ENCODE data around the gene LIPC. TPM values are rescaled to one million over a fixed set of nuclear protein-coding genes. Genes with fewer than 3 reads are reported as not detected.

Gene LIPC
- total RNA-seq, 1 donor from 2014 or later = under 0.01 TPM

DNA sequence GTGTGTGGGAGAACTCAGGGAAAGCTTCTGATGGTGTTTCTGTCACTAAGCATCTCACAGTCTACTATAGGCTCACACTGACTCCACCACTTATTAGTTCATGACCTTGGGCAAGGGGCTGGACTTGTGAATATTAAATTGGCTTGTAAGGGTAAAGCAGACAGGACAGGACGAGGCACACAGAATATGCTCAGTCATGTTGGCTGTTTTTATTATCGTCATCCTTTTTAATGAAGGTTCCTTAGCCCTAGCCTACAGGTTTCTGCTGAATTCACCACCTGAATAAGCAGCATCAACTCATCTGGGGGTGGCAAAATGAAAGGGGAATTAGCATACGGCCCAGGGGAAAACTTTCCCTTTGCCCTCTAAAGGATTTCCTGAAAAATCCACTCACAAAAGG, 39.6 kb upstream of the LIPC start:
- no peaks in the 10 kb centered on the region for H3K9me3 ChIP-seq (ENCODE audit: control insufficient read depth in 3 of 3, low read length in 3 of 3)
- H3K36me3 ChIP-seq (ENCODE audit: control insufficient read depth in 3 of 3, insufficient read depth in 3 of 3, low read length in 3 of 3) = no peaks in the 10 kb centered on the region
- H3K27ac ChIP-seq (ENCODE audit: low read depth, low read length) = no peak overlapping the region
- no peak overlapping the region for H3K9ac ChIP-seq (ENCODE audit: low read depth in 1 of 3, low read length in 3 of 3)
- no peaks in the 10 kb centered on the region for H3K27me3 ChIP-seq (ENCODE audit: control insufficient read depth in 3 of 3, insufficient read depth in 3 of 3, low read length in 3 of 3)
- no peak overlapping the region for H3K4me3 ChIP-seq (ENCODE audit: low read length in 3 of 3)
- H3K4me1 ChIP-seq (ENCODE audit: control insufficient read depth in 3 of 3, insufficient read depth in 3 of 3, low read length in 3 of 3) = no peaks in the 10 kb centered on the region

DNA sequence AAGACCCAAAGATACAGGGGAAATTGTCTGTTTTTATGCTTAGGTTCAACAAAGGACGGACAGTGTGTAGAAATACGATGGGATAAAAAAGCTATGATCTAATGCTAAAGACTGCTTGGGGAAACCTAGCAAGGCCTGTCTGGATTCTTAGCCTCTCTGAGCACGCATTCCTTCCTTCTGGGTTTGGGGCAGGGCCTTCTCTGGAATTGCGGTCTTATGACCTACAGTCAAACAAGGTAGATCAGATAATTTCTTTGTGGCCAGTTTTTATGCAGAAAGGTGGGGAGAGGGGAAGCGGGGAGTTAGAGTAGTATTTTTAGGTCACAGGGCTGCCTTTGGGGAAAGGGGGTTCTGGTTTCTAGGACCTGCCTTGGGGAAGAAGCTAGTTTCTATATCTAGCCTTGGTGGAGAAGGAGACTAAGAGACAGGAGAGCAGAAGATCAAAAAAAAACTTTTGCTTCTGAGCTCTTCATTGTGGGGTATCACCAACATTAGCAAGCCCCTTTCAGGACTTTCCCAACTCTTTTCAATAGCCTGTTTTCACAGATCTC, 39.1 kb upstream of the LIPC start:
- Histone ChIP-seq H3K36me3 (ENCODE audit: control insufficient read depth in 3 of 3, insufficient read depth in 3 of 3, low read length in 3 of 3) (no peaks in the 10 kb centered on the region), H3K4me3 (ENCODE audit: low read length in 3 of 3) (no peak overlapping the region), H3K9me3 (ENCODE audit: control insufficient read depth in 3 of 3, low read length in 3 of 3) (no peaks in the 10 kb centered on the region), H3K9ac (ENCODE audit: low read depth in 1 of 3, low read length in 3 of 3) (no peak overlapping the region), H3K4me1 (ENCODE audit: control insufficient read depth in 3 of 3, insufficient read depth in 3 of 3, low read length in 3 of 3) (no peaks in the 10 kb centered on the region), H3K27ac (ENCODE audit: low read depth, low read length) (no peak overlapping the region), H3K27me3 (ENCODE audit: control insufficient read depth in 3 of 3, insufficient read depth in 3 of 3, low read length in 3 of 3) (no peaks in the 10 kb centered on the region)

DNA sequence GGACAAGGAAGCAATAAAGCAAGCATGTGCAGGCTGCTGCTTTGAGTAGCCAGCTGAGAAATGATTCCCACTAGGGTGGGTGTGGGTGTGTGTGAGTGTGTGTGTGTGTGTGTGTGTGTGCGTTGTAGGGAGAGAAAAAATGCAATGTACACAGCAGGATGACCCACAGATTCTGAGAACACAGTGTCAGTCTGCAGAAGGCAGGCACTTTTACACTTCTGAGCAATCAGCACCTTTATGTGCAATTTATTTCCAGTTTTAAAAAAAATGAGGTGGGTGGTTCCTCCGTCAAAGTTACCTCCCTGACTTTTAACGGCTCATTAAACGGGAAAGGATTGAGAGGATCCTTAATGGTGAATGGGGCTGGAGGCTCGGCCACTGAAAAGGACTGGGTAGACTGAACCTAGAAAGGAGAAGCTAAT, 38.5 kb upstream of the LIPC start:
- no peaks in the 10 kb centered on the region for H3K4me1 ChIP-seq (ENCODE audit: control insufficient read depth in 3 of 3, insufficient read depth in 3 of 3, low read length in 3 of 3)
- no peaks in the 10 kb centered on the region for H3K36me3 ChIP-seq (ENCODE audit: control insufficient read depth in 3 of 3, insufficient read depth in 3 of 3, low read length in 3 of 3)
- no peak overlapping the region for H3K4me3 ChIP-seq (ENCODE audit: low read length in 3 of 3)
- no peak overlapping the region for H3K9ac ChIP-seq (ENCODE audit: low read depth in 1 of 3, low read length in 3 of 3)
- no peak overlapping the region for H3K27ac ChIP-seq (ENCODE audit: low read depth, low read length)
- H3K27me3 ChIP-seq (ENCODE audit: control insufficient read depth in 3 of 3, insufficient read depth in 3 of 3, low read length in 3 of 3) = no peaks in the 10 kb centered on the region
- no peaks in the 10 kb centered on the region for H3K9me3 ChIP-seq (ENCODE audit: control insufficient read depth in 3 of 3, low read length in 3 of 3)

DNA sequence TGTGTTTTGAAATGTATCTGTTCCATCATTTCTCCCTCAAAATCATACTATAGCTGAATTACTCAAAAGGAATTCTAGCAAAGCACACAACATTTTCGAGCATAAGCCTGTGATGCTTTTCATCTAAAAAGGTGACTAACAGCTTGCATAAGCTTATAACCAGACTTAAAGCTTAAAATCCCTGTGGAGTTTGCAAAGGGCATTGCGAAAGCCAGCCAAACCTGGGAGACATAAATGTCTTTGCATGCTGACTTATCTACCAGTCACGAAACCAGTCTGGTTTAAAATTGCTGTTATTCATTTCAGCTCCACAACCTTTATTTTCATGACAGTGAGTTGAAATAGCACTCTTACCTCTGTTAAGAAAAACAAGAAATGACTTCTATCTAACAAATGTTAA, 35.6 kb upstream of the LIPC start:
- no peaks in the 10 kb centered on the region for H3K27me3 ChIP-seq (ENCODE audit: control insufficient read depth in 3 of 3, insufficient read depth in 3 of 3, low read length in 3 of 3)
- no peak overlapping the region for H3K9ac ChIP-seq (ENCODE audit: low read depth in 1 of 3, low read length in 3 of 3)
- H3K36me3 ChIP-seq (ENCODE audit: control insufficient read depth in 3 of 3, insufficient read depth in 3 of 3, low read length in 3 of 3) = no peaks in the 10 kb centered on the region

DNA sequence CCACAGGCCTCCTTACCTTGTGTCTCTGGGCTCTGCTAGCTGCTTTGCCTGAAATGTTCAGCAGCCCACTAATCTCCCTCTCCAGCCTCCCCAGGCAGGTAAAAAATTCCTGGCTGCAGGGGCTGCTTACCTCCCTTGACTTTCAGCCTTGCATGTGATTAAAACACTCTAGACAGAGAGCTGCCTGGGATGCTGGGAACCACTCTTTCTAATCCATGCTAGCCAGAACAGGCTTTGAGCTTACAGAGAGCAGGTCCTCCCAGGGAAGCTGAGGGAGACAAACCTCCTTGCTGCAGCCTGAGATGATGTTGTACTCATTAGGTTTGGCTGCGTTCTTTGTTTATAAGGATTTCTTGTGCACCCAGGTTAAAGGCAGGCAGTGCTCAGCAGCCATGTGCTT, 33.7 kb upstream of the LIPC start:
- Histone ChIP-seq H3K36me3 (ENCODE audit: control insufficient read depth in 3 of 3, insufficient read depth in 3 of 3, low read length in 3 of 3) (no peaks in the 10 kb centered on the region), H3K9me3 (ENCODE audit: control insufficient read depth in 3 of 3, low read length in 3 of 3) (no peaks in the 10 kb centered on the region), H3K4me3 (ENCODE audit: low read length in 3 of 3) (no peak overlapping the region), H3K27me3 (ENCODE audit: control insufficient read depth in 3 of 3, insufficient read depth in 3 of 3, low read length in 3 of 3) (no peaks in the 10 kb centered on the region), H3K9ac (ENCODE audit: low read depth in 1 of 3, low read length in 3 of 3) (no peak overlapping the region), H3K4me1 (ENCODE audit: control insufficient read depth in 3 of 3, insufficient read depth in 3 of 3, low read length in 3 of 3) (no peaks in the 10 kb centered on the region), H3K27ac (ENCODE audit: low read depth, low read length) (no peak overlapping the region)

More for the DNA sequence above, 35.6 kb upstream of the LIPC start:
- Histone ChIP-seq H3K27ac (ENCODE audit: low read depth, low read length) (no peak overlapping the region), H3K4me3 (ENCODE audit: low read length in 3 of 3) (no peak overlapping the region), H3K9me3 (ENCODE audit: control insufficient read depth in 3 of 3, low read length in 3 of 3) (no peaks in the 10 kb centered on the region), H3K4me1 (ENCODE audit: control insufficient read depth in 3 of 3, insufficient read depth in 3 of 3, low read length in 3 of 3) (no peaks in the 10 kb centered on the region)

DNA sequence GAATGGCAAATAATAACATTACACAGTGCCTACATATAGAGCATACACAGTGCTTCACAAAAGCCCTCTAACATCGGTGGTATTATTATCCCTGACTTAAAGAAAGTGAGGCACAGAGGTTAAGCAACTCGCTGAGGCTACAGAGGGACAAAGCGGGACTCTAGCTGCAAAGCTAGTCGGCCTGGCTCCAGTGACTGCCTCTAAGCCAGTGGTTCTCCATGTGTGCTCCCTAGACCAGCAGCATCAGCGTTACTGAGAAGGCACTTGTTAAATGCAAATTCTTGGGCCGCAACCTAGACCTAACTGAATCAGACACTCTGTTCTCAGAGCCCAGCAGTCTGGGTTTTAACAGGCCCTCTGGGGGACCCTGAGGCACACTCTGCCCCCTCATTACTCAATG, 33.1 kb upstream of the LIPC start:
- Histone ChIP-seq H3K9ac (ENCODE audit: low read depth in 1 of 3, low read length in 3 of 3) (no peak overlapping the region), H3K4me1 (ENCODE audit: control insufficient read depth in 3 of 3, insufficient read depth in 3 of 3, low read length in 3 of 3) (no peaks in the 10 kb centered on the region), H3K36me3 (ENCODE audit: control insufficient read depth in 3 of 3, insufficient read depth in 3 of 3, low read length in 3 of 3) (no peaks in the 10 kb centered on the region), H3K27ac (ENCODE audit: low read depth, low read length) (no peak overlapping the region), H3K9me3 (ENCODE audit: control insufficient read depth in 3 of 3, low read length in 3 of 3) (no peaks in the 10 kb centered on the region), H3K4me3 (ENCODE audit: low read length in 3 of 3) (no peak overlapping the region), H3K27me3 (ENCODE audit: control insufficient read depth in 3 of 3, insufficient read depth in 3 of 3, low read length in 3 of 3) (no peaks in the 10 kb centered on the region)

DNA sequence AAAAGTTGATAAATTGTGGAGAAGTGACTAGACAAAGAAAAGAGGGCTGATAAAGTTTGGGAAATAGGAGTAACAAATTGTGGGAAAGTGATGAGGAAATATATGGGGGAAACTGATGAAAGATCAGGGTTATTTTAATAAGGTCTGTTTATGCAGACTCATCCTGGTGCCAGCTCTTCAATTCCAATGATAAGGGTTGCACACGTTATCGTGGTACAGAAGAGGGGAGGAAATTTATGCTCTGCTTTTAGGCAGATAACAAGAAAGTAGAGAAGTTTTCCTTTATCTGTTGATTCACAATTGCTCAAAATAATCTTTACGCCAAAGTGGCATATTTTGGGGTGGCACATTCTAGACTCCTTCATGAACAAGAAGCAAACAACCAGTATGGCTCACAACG, 32.1 kb upstream of the LIPC start:
- Histone ChIP-seq H3K9me3 (ENCODE audit: control insufficient read depth in 3 of 3, low read length in 3 of 3) (no peaks in the 10 kb centered on the region), H3K4me3 (ENCODE audit: low read length in 3 of 3) (no peak overlapping the region), H3K27ac (ENCODE audit: low read depth, low read length) (no peak overlapping the region), H3K27me3 (ENCODE audit: control insufficient read depth in 3 of 3, insufficient read depth in 3 of 3, low read length in 3 of 3) (no peaks in the 10 kb centered on the region), H3K9ac (ENCODE audit: low read depth in 1 of 3, low read length in 3 of 3) (no peak overlapping the region), H3K4me1 (ENCODE audit: control insufficient read depth in 3 of 3, insufficient read depth in 3 of 3, low read length in 3 of 3) (no peaks in the 10 kb centered on the region), H3K36me3 (ENCODE audit: control insufficient read depth in 3 of 3, insufficient read depth in 3 of 3, low read length in 3 of 3) (no peaks in the 10 kb centered on the region)

DNA sequence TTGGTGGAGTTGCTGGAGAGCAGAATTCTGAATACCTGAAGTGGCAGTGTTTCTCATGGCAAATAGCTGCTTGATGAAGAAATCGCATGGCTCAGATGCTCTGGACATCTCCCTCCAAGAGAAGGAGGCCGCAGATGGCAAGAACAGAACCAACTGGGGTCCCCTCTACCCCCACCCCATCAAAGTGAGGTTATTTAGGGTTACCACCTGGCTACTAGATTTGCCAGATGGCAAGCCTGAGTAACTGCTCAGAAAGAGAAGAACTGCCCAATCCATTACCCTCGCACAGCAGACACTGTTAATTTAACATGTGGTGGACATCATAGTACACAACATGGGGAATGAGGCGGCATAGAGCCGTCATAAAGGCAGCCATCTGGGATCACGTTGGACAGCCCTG, 30.5 kb upstream of the LIPC start:
- no peaks in the 10 kb centered on the region for H3K27me3 ChIP-seq (ENCODE audit: control insufficient read depth in 3 of 3, insufficient read depth in 3 of 3, low read length in 3 of 3)
- H3K36me3 ChIP-seq (ENCODE audit: control insufficient read depth in 3 of 3, insufficient read depth in 3 of 3, low read length in 3 of 3) = no peaks in the 10 kb centered on the region
- H3K9ac ChIP-seq (ENCODE audit: low read depth in 1 of 3, low read length in 3 of 3) = no peak overlapping the region
- no peaks in the 10 kb centered on the region for H3K9me3 ChIP-seq (ENCODE audit: control insufficient read depth in 3 of 3, low read length in 3 of 3)
- H3K27ac ChIP-seq (ENCODE audit: low read depth, low read length) = no peak overlapping the region
- H3K4me1 ChIP-seq (ENCODE audit: control insufficient read depth in 3 of 3, insufficient read depth in 3 of 3, low read length in 3 of 3) = no peaks in the 10 kb centered on the region
- H3K4me3 ChIP-seq (ENCODE audit: low read length in 3 of 3) = no peak overlapping the region

DNA sequence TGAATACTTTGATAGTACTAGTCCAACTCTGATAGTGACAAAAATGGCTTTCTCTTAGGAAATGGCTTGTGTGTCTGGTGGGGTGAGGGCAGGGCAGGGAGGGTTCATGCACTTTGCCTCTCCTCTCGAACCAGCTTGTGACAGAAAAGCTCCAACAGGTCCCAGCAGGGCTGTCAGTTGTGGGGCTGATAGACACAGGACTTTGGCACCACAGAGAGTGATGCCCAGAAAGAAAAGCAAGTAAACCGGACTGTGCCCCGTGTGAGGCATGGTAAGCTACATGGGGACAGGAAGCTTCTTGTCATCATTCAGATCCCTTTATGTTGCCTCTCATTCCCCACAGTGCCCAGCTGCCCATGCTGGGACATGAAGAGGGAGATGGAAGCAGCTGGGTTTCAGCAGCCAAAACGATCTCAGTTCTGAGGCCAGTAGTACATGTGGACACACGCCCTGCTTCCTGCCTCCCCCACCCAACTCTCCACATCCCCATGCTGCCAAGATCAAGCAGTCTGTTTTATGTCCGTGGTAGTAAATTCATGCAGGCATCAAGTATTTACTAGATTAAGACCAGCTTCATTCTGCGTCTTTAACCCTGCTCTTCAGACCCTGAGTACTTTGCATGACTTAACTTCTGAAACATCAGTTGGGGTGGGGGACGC, 29.7 kb upstream of the LIPC start:
- Histone ChIP-seq H3K27ac (ENCODE audit: low read depth, low read length) (no peak overlapping the region), H3K36me3 (ENCODE audit: control insufficient read depth in 3 of 3, insufficient read depth in 3 of 3, low read length in 3 of 3) (no peaks in the 10 kb centered on the region), H3K9me3 (ENCODE audit: control insufficient read depth in 3 of 3, low read length in 3 of 3) (no peaks in the 10 kb centered on the region), H3K27me3 (ENCODE audit: control insufficient read depth in 3 of 3, insufficient read depth in 3 of 3, low read length in 3 of 3) (no peaks in the 10 kb centered on the region), H3K9ac (ENCODE audit: low read depth in 1 of 3, low read length in 3 of 3) (no peak overlapping the region), H3K4me1 (ENCODE audit: control insufficient read depth in 3 of 3, insufficient read depth in 3 of 3, low read length in 3 of 3) (no peaks in the 10 kb centered on the region), H3K4me3 (ENCODE audit: low read length in 3 of 3) (no peak overlapping the region)

DNA sequence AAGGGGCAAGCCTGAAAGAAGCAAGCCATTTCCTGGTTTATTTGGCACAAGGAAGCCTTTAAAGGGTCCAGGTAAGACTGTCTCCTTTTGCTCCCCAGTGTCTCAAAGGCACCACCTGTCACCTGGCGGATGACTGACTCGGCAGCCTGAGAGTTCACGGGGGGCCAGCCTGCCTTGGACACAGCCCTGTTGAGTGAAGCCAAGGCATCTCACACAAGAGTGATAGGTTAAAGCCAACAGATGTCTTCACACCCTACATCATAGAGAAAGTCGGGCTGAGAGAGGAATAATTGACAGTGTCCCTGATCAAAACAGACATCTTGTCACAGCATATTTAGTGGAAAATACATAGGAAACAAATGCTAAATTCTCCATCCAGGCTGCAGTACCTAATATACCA, 28.2 kb upstream of the LIPC start:
- H3K4me1 ChIP-seq (ENCODE audit: control insufficient read depth in 3 of 3, insufficient read depth in 3 of 3, low read length in 3 of 3) = no peaks in the 10 kb centered on the region
- H3K27ac ChIP-seq (ENCODE audit: low read depth, low read length) = no peak overlapping the region
- H3K9me3 ChIP-seq (ENCODE audit: control insufficient read depth in 3 of 3, low read length in 3 of 3) = no peaks in the 10 kb centered on the region
- no peaks in the 10 kb centered on the region for H3K36me3 ChIP-seq (ENCODE audit: control insufficient read depth in 3 of 3, insufficient read depth in 3 of 3, low read length in 3 of 3)
- H3K9ac ChIP-seq (ENCODE audit: low read depth in 1 of 3, low read length in 3 of 3) = no peak overlapping the region
- H3K4me3 ChIP-seq (ENCODE audit: low read length in 3 of 3) = no peak overlapping the region
- no peaks in the 10 kb centered on the region for H3K27me3 ChIP-seq (ENCODE audit: control insufficient read depth in 3 of 3, insufficient read depth in 3 of 3, low read length in 3 of 3)

Data from skeletal muscle tissue (tissue), 4 donors.